Myocyte (in vitro differentiated cells): ENCODE measurements around the gene ACTG2. TPM values are rescaled to one million over a fixed set of nuclear protein-coding genes. Genes with fewer than 3 reads are reported as not detected.
"Not testable (repeated sequence)": the region's sequence is repeated elsewhere in the genome, so short reads cannot be mapped to it uniquely, and the experiment has no call there.

Experiments
- DNase-seq: peaks from one replicate; pipeline ENCODE4 v3.0.0-alpha.2; 2012; ENCODE audit warnings: low read depth
- total RNA-seq: library from RNA; depleted of rRNA; stranded (reverse); fragments of >200 nt; gene quantifications from 2 replicates; pipeline ENCODE4 v1.2.3, GENCODE V29; 2014

ACTG2 gene
- total RNA-seq, 1 donor from 2014 or later = not detected

- DNase-seq = peak; percentile 56
These were observed 39.0 kb downstream of the ACTG2 start for GRCh38 chr2:73931531-73932500.

GRCh38 chr2:73933194-73933593 lies 40.4 kb downstream of the ACTG2 start:
- no peak for DNase-seq

GRCh38 chr2:73935641-73936040 lies 42.8 kb downstream of the ACTG2 start:
- no peak for DNase-seq

- DNase-seq = peak; percentile 16
These were observed 44.5 kb downstream of the ACTG2 start for GRCh38 chr2:73937103-73937885.

GRCh38 chr2:73937899-73938298 lies 45.1 kb downstream of the ACTG2 start:
- no peak for DNase-seq

GRCh38 chr2:73938718-73939352 lies 46.0 kb downstream of the ACTG2 start:
- peak; percentile 42 for DNase-seq

GRCh38 chr2:73939419-73939818 lies 46.6 kb downstream of the ACTG2 start:
- peak; percentile 47 for DNase-seq

GRCh38 chr2:73940066-73940465 lies 47.3 kb downstream of the ACTG2 start:
- not testable (repeated sequence) for DNase-seq

- DNase-seq = no peak
These were observed 49.9 kb downstream of the ACTG2 start for GRCh38 chr2:73942664-73943063.

- no peak for DNase-seq
These were observed 51.9 kb downstream of the ACTG2 start for GRCh38 chr2:73944714-73945113.

GRCh38 chr2:73946215-73946614 lies 53.4 kb downstream of the ACTG2 start:
- no peak for DNase-seq

GRCh38 chr2:73946666-73947065 lies 53.9 kb downstream of the ACTG2 start:
- DNase-seq = no peak

GRCh38 chr2:73947412-73948018 lies 54.7 kb downstream of the ACTG2 start:
- DNase-seq = no peak

GRCh38 chr2:73949802-73950201 lies 57.0 kb downstream of the ACTG2 start:
- no peak for DNase-seq

- DNase-seq = no peak
These were observed 60.0 kb downstream of the ACTG2 start for GRCh38 chr2:73952499-73953446.

GRCh38 chr2:73956218-73956865 lies 63.5 kb downstream of the ACTG2 start:
- DNase-seq = no peak

- no peak for DNase-seq
These were observed 68.5 kb downstream of the ACTG2 start for GRCh38 chr2:73961274-73961673.

- no peak for DNase-seq
These were observed 69.2 kb downstream of the ACTG2 start for GRCh38 chr2:73961823-73962615.

GRCh38 chr2:73962798-73963197 lies 70.0 kb downstream of the ACTG2 start:
- no peak for DNase-seq
